ENCODE data around the gene UHRF2.
"Not testable (repeated sequence)": the region's sequence is repeated elsewhere in the genome, so short reads cannot be mapped to it uniquely, and the experiment has no call there.

UHRF2 gene

GRCh38 chr9:6426117-6426516 is 13.1 kb downstream of the UHRF2 start:
- DNase-seq (ENCODE audit: low spot score), result no peak

GRCh38 chr9:6428940-6429889 is 16.2 kb downstream of the UHRF2 start:
- no peak for DNase-seq (ENCODE audit: low spot score)

- DNase-seq (ENCODE audit: low spot score), result no peak
These were observed 18.0 kb downstream of the UHRF2 start for GRCh38 chr9:6431038-6431437.

GRCh38 chr9:6433410-6433809 is 20.4 kb downstream of the UHRF2 start:
- no peak for DNase-seq (ENCODE audit: low spot score)

GRCh38 chr9:6439051-6439703 is 26.2 kb downstream of the UHRF2 start:
- DNase-seq (ENCODE audit: low spot score), result no peak

GRCh38 chr9:6440405-6440804 is 27.4 kb downstream of the UHRF2 start:
- DNase-seq (ENCODE audit: low spot score), result no peak

GRCh38 chr9:6441269-6441668 is 28.3 kb downstream of the UHRF2 start:
- DNase-seq (ENCODE audit: low spot score), result no peak

GRCh38 chr9:6443661-6444060 is 30.7 kb downstream of the UHRF2 start:
- no peak for DNase-seq (ENCODE audit: low spot score)

- no peak for DNase-seq (ENCODE audit: low spot score)
These were observed 31.1 kb downstream of the UHRF2 start for GRCh38 chr9:6444128-6444527.

- DNase-seq (ENCODE audit: low spot score), result no peak
These were observed 36.1 kb downstream of the UHRF2 start for GRCh38 chr9:6449086-6449485.

GRCh38 chr9:6449645-6450044 is 36.6 kb downstream of the UHRF2 start:
- DNase-seq (ENCODE audit: low spot score), result peak; percentile 7

GRCh38 chr9:6450641-6451375 is 37.8 kb downstream of the UHRF2 start:
- DNase-seq (ENCODE audit: low spot score), result no peak

GRCh38 chr9:6455292-6455691 is 42.3 kb downstream of the UHRF2 start:
- DNase-seq (ENCODE audit: low spot score), result not testable (repeated sequence)

GRCh38 chr9:6458704-6459103 is 45.7 kb downstream of the UHRF2 start:
- not testable (repeated sequence) for DNase-seq (ENCODE audit: low spot score)

- no peak for DNase-seq (ENCODE audit: low spot score)
These were observed 46.7 kb downstream of the UHRF2 start for GRCh38 chr9:6459718-6460117.

GRCh38 chr9:6460189-6460768 is 47.3 kb downstream of the UHRF2 start:
- DNase-seq (ENCODE audit: low spot score), result no peak

- DNase-seq (ENCODE audit: low spot score), result no peak
These were observed 48.6 kb downstream of the UHRF2 start for GRCh38 chr9:6461619-6462018.

- DNase-seq (ENCODE audit: low spot score), result no peak
These were observed 54.1 kb downstream of the UHRF2 start for GRCh38 chr9:6467006-6467625.

GRCh38 chr9:6471231-6471850 is 58.3 kb downstream of the UHRF2 start:
- DNase-seq (ENCODE audit: low spot score), result no peak

GRCh38 chr9:6473151-6473550 is 60.2 kb downstream of the UHRF2 start:
- DNase-seq (ENCODE audit: low spot score), result no peak

GRCh38 chr9:6479959-6480358 is 67.0 kb downstream of the UHRF2 start:
- DNase-seq (ENCODE audit: low spot score), result no peak
